ENCODE data around the gene DEPDC1B.
"Not testable (repeated sequence)": the region's sequence is repeated elsewhere in the genome, so short reads cannot be mapped to it uniquely, and the experiment has no call there.

The DEPDC1B gene

GRCh38 chr5:60686157-60686556 lies 13.8 kb downstream of the DEPDC1B start:
- no peaks in the 10 kb centered on the region for H3K4me1 Mint-ChIP-seq (ENCODE audit: low read depth in 2 of 2)
- no peaks in the 10 kb centered on the region for H3K9me3 Mint-ChIP-seq
- H3K27me3 Mint-ChIP-seq: no peaks in the 10 kb centered on the region
- ATAC-seq (replicated peaks): no peak
- no peaks in the 10 kb centered on the region for H3K36me3 Mint-ChIP-seq (ENCODE audit: insufficient read depth)
- no peak overlapping the region for H3K27ac Mint-ChIP-seq
- H3K4me3 Mint-ChIP-seq: no peak overlapping the region
- no peak for DNase-seq

GRCh38 chr5:60685700-60686099 lies 14.3 kb downstream of the DEPDC1B start:
- Mint-ChIP-seq H3K27me3 (no peaks in the 10 kb centered on the region), H3K36me3 (ENCODE audit: insufficient read depth) (no peaks in the 10 kb centered on the region), H3K9me3 (no peaks in the 10 kb centered on the region), H3K27ac (no peak overlapping the region), H3K4me1 (ENCODE audit: low read depth in 2 of 2) (no peaks in the 10 kb centered on the region), H3K4me3 (no peak overlapping the region)
- DNase-seq (no peak), ATAC-seq (replicated peaks) (no peak)

- H3K4me3 Mint-ChIP-seq: no peak overlapping the region
- H3K27me3 Mint-ChIP-seq: no peaks in the 10 kb centered on the region
- H3K27ac Mint-ChIP-seq: no peak overlapping the region
- no peaks in the 10 kb centered on the region for H3K36me3 Mint-ChIP-seq (ENCODE audit: insufficient read depth)
- ATAC-seq (replicated peaks) (no peak), DNase-seq (no peak)
- no peaks in the 10 kb centered on the region for H3K9me3 Mint-ChIP-seq
- no peaks in the 10 kb centered on the region for H3K4me1 Mint-ChIP-seq (ENCODE audit: low read depth in 2 of 2)
Observed at GRCh38 chr5:60685028-60685427, 14.9 kb downstream of the DEPDC1B start.

GRCh38 chr5:60682007-60682406 lies 18.0 kb downstream of the DEPDC1B start:
- not testable (repeated sequence) for H3K36me3 Mint-ChIP-seq (ENCODE audit: insufficient read depth); H3K27me3 Mint-ChIP-seq; H3K9me3 Mint-ChIP-seq; ATAC-seq (replicated peaks); H3K4me3 Mint-ChIP-seq; H3K27ac Mint-ChIP-seq; DNase-seq; H3K4me1 Mint-ChIP-seq (ENCODE audit: low read depth in 2 of 2)

GRCh38 chr5:60679816-60680215 lies 20.1 kb downstream of the DEPDC1B start:
- H3K9me3 Mint-ChIP-seq: no peaks in the 10 kb centered on the region
- no peak overlapping the region for H3K27ac Mint-ChIP-seq
- H3K4me3 Mint-ChIP-seq: no peak overlapping the region
- DNase-seq (no peak), ATAC-seq (replicated peaks) (no peak)
- H3K27me3 Mint-ChIP-seq: no peaks in the 10 kb centered on the region
- peaks cover 4% of the 10 kb centered on the region for H3K36me3 Mint-ChIP-seq (ENCODE audit: insufficient read depth)
- peaks cover 0 to 3% of the 10 kb centered on the region in 2 donors for H3K4me1 Mint-ChIP-seq (ENCODE audit: low read depth in 2 of 2)

- DNase-seq: no peak
- peaks cover 0 to 3% of the 10 kb centered on the region in 2 donors for H3K4me1 Mint-ChIP-seq (ENCODE audit: low read depth in 2 of 2)
- H3K36me3 Mint-ChIP-seq (ENCODE audit: insufficient read depth): peaks cover 4% of the 10 kb centered on the region
- H3K9me3 Mint-ChIP-seq: no peaks in the 10 kb centered on the region
- ATAC-seq (replicated peaks): peak; percentile 37
- H3K27ac Mint-ChIP-seq: peak overlapping the region in 1 of 2 donors; percentile 67
- peak overlapping the region in 1 of 2 donors; percentile 24 for H3K4me3 Mint-ChIP-seq
- H3K27me3 Mint-ChIP-seq: no peaks in the 10 kb centered on the region
Observed at GRCh38 chr5:60677850-60678664, 21.9 kb downstream of the DEPDC1B start.

- no peaks in the 10 kb centered on the region for H3K9me3 Mint-ChIP-seq
- DNase-seq (no peak), ATAC-seq (replicated peaks) (no peak)
- H3K27ac Mint-ChIP-seq: no peak overlapping the region
- H3K4me3 Mint-ChIP-seq: no peak overlapping the region
- H3K36me3 Mint-ChIP-seq (ENCODE audit: insufficient read depth): peaks cover 4% of the 10 kb centered on the region
- no peaks in the 10 kb centered on the region for H3K27me3 Mint-ChIP-seq
- peaks cover 0 to 3% of the 10 kb centered on the region in 2 donors for H3K4me1 Mint-ChIP-seq (ENCODE audit: low read depth in 2 of 2)
Observed at GRCh38 chr5:60675286-60675685, 24.7 kb downstream of the DEPDC1B start.

GRCh38 chr5:60674251-60675069 lies 25.5 kb downstream of the DEPDC1B start:
- Mint-ChIP-seq H3K4me3 (no peak overlapping the region), H3K27ac (no peak overlapping the region), H3K36me3 (ENCODE audit: insufficient read depth) (peaks cover 4% of the 10 kb centered on the region), H3K9me3 (no peaks in the 10 kb centered on the region), H3K27me3 (no peaks in the 10 kb centered on the region), H3K4me1 (ENCODE audit: low read depth in 2 of 2) (peaks cover 0 to 3% of the 10 kb centered on the region in 2 donors)
- ATAC-seq (replicated peaks): no peak
- DNase-seq: no peak

- peaks cover 4% of the 10 kb centered on the region for H3K36me3 Mint-ChIP-seq (ENCODE audit: insufficient read depth)
- H3K27ac Mint-ChIP-seq: no peak overlapping the region
- no peak overlapping the region for H3K4me3 Mint-ChIP-seq
- no peak for ATAC-seq (replicated peaks)
- H3K4me1 Mint-ChIP-seq (ENCODE audit: low read depth in 2 of 2): peaks cover 0 to 3% of the 10 kb centered on the region in 2 donors
- no peaks in the 10 kb centered on the region for H3K27me3 Mint-ChIP-seq
- DNase-seq: no peak
- no peaks in the 10 kb centered on the region for H3K9me3 Mint-ChIP-seq
Observed at GRCh38 chr5:60673334-60673733, 26.6 kb downstream of the DEPDC1B start.

- no peak overlapping the region for H3K27ac Mint-ChIP-seq
- H3K9me3 Mint-ChIP-seq: no peaks in the 10 kb centered on the region
- DNase-seq (no peak), ATAC-seq (replicated peaks) (no peak)
- no peaks in the 10 kb centered on the region for H3K27me3 Mint-ChIP-seq
- no peak overlapping the region for H3K4me3 Mint-ChIP-seq
- H3K4me1 Mint-ChIP-seq (ENCODE audit: low read depth in 2 of 2): peaks cover 0 to 3% of the 10 kb centered on the region in 2 donors
- peaks cover 4% of the 10 kb centered on the region for H3K36me3 Mint-ChIP-seq (ENCODE audit: insufficient read depth)
Observed at GRCh38 chr5:60672693-60673264, 27.2 kb downstream of the DEPDC1B start.

GRCh38 chr5:60671899-60672692 lies 27.9 kb downstream of the DEPDC1B start:
- DNase-seq: no peak
- H3K4me3 Mint-ChIP-seq: no peak overlapping the region
- peaks cover 4% of the 10 kb centered on the region for H3K36me3 Mint-ChIP-seq (ENCODE audit: insufficient read depth)
- H3K27ac Mint-ChIP-seq: peak overlapping the region; percentile 42 to 56
- no peaks in the 10 kb centered on the region for H3K4me1 Mint-ChIP-seq (ENCODE audit: low read depth in 2 of 2)
- no peak for ATAC-seq (replicated peaks)
- H3K27me3 Mint-ChIP-seq: no peaks in the 10 kb centered on the region
- no peaks in the 10 kb centered on the region for H3K9me3 Mint-ChIP-seq

GRCh38 chr5:60670749-60671148 lies 29.2 kb downstream of the DEPDC1B start:
- DNase-seq (no peak), ATAC-seq (replicated peaks) (no peak)
- H3K4me1 Mint-ChIP-seq (ENCODE audit: low read depth in 2 of 2): no peaks in the 10 kb centered on the region
- H3K9me3 Mint-ChIP-seq: no peaks in the 10 kb centered on the region
- H3K36me3 Mint-ChIP-seq (ENCODE audit: insufficient read depth): peaks cover 2% of the 10 kb centered on the region
- no peaks in the 10 kb centered on the region for H3K27me3 Mint-ChIP-seq
- H3K27ac Mint-ChIP-seq: no peak overlapping the region
- no peak overlapping the region for H3K4me3 Mint-ChIP-seq

GRCh38 chr5:60668686-60669304 lies 31.2 kb downstream of the DEPDC1B start:
- Mint-ChIP-seq H3K36me3 (ENCODE audit: insufficient read depth) (no peaks in the 10 kb centered on the region), H3K4me1 (ENCODE audit: low read depth in 2 of 2) (no peaks in the 10 kb centered on the region)

More at GRCh38 chr5:60668686-60669304, 31.2 kb downstream of the DEPDC1B start:
- no peak overlapping the region for H3K27ac Mint-ChIP-seq
- no peaks in the 10 kb centered on the region for H3K9me3 Mint-ChIP-seq
- no peaks in the 10 kb centered on the region for H3K27me3 Mint-ChIP-seq
- no peak for DNase-seq
- no peak overlapping the region for H3K4me3 Mint-ChIP-seq
- ATAC-seq (replicated peaks): no peak
